Skin epidermis (tissue), 12 donors: ENCODE measurements around the gene SHANK2.

Experiments
- H3K27ac ChIP-seq, 21 experiments: fragments of 200-600 bp; sonication (generic) in 11 of 21; one replicate each; pipeline ENCODE4 v1.5.0; 2020; ENCODE audit warnings: mild to moderate bottlenecking in 3 of 21, inconsistent platforms in 2 of 21, moderate library complexity in 2 of 21
- H3K4me3 ChIP-seq, 7 experiments: fragments of 200-600 bp; sonication (generic) in 2 of 7; one replicate each; pipeline ENCODE4 v1.5.0; 2020; ENCODE audit warnings: inconsistent platforms in 2 of 7, mild to moderate bottlenecking in 2 of 7, moderate library complexity in 1 of 7

The SHANK2 gene

GRCh38 chr11:71206186-71206585 is 46.2 kb downstream of the SHANK2 start:
- Histone ChIP-seq H3K27ac (no peak overlapping the region), H3K4me3 (no peak overlapping the region)

GRCh38 chr11:71204748-71205664 is 47.4 kb downstream of the SHANK2 start:
- no peak overlapping the region for H3K27ac ChIP-seq

GRCh38 chr11:71204294-71204693 is 48.1 kb downstream of the SHANK2 start:
- Histone ChIP-seq H3K27ac (no peak overlapping the region), H3K4me3 (no peak overlapping the region)

More at GRCh38 chr11:71204748-71205664, 47.4 kb downstream of the SHANK2 start:
- no peak overlapping the region for H3K4me3 ChIP-seq

GRCh38 chr11:71203681-71204080 is 48.7 kb downstream of the SHANK2 start:
- H3K27ac ChIP-seq: no peak overlapping the region
- no peak overlapping the region for H3K4me3 ChIP-seq

- Histone ChIP-seq H3K27ac (no peak overlapping the region), H3K4me3 (no peak overlapping the region)
Measured at GRCh38 chr11:71202966-71203365, 49.4 kb downstream of the SHANK2 start.

- Histone ChIP-seq H3K27ac (no peak overlapping the region), H3K4me3 (no peak overlapping the region)
Measured at GRCh38 chr11:71202598-71202944, 49.8 kb downstream of the SHANK2 start.
